HEK293 (cell line): ENCODE measurements around the gene UMAD1.

Source experiments
- CTCF ChIA-PET: fragments of 350-600 bp; formaldehyde crosslinking; extraction: SDS; loops from one replicate; lab custom pipeline; 2021; ENCODE audit warnings: antibody characterized with exemption; lab: Yijun Ruan, JAX
- POLR2A ChIA-PET: fragments of 300-600 bp; formaldehyde crosslinking; extraction: SDS; loops from one replicate; lab custom pipeline; 2020; ENCODE audit warnings: antibody characterized with exemption, inconsistent platforms; lab: Yijun Ruan, JAX
- H3K27ac ChIP-seq: fragments of 200-500 bp; sonication (Bioruptor generic); 2 replicates; pipeline ENCODE4 v1.5.1; 2014; ENCODE audit warnings: low read depth, low read length, control low read depth, inconsistent platforms; ENCODE audit errors: extremely low read depth
- H3K36me3 ChIP-seq, 2 experiments: fragments of 200-500 bp in 1 of 2; sonication (Bioruptor generic) in 1 of 2; 1 replicate in 1 of 2; 2 replicates in 1 of 2; pipeline ENCODE4 v1.5.1; 2014 to 2017; ENCODE audit warnings: inconsistent platforms in 2 of 2, low read length in 2 of 2; ENCODE audit not compliant: control insufficient read depth in 2 of 2, insufficient read depth in 1 of 2
- H3K4me1 ChIP-seq: fragments of 200-500 bp; sonication (Bioruptor generic); 2 replicates; pipeline ENCODE4 v1.5.1; 2014; ENCODE audit warnings: mild to moderate bottlenecking, low read length, inconsistent platforms; ENCODE audit not compliant: control insufficient read depth, insufficient read depth
- H3K4me3 ChIP-seq: 2 replicates; pipeline ENCODE4 v1.5.1; 2011; ENCODE audit warnings: low read depth, mild to moderate bottlenecking, control low read depth, low read length, moderate library complexity
- H3K9me3 ChIP-seq: fragments of 200-500 bp; sonication (Bioruptor generic); 2 replicates; pipeline ENCODE4 v1.5.1; 2014; ENCODE audit warnings: low read depth, low read length, inconsistent platforms; ENCODE audit not compliant: control insufficient read depth, insufficient read depth
- KLF10 ChIP-seq: fragments of 450-650 bp; IDR thresholded peaks from 2 replicates; pipeline ENCODE4 v1.5.1; 2018; ENCODE audit warnings: missing biosample characterization, mild to moderate bottlenecking, missing genetic modification characterization
- REPIN1 ChIP-seq: fragments of 450-650 bp; formaldehyde crosslinking; IDR thresholded peaks from 2 replicates; pipeline ENCODE4 v1.5.1; 2017; ENCODE audit warnings: missing biosample characterization, missing genetic modification characterization, low read depth
- ZBTB1 ChIP-seq: fragments of 450-650 bp; formaldehyde crosslinking; IDR thresholded peaks from 2 replicates; pipeline ENCODE4 v1.5.1; 2016; ENCODE audit warnings: missing biosample characterization, missing genetic modification characterization
- ZFP37 ChIP-seq: fragments of 450-650 bp; formaldehyde crosslinking; IDR thresholded peaks from 2 replicates; pipeline ENCODE4 v1.5.1; 2016; ENCODE audit warnings: missing biosample characterization, missing genetic modification characterization
- ZNF155 ChIP-seq: fragments of 450-650 bp; formaldehyde crosslinking; IDR thresholded peaks from 2 replicates; pipeline ENCODE4 v1.5.1; 2016; ENCODE audit warnings: missing biosample characterization, missing genetic modification characterization
- ZNF169 ChIP-seq: fragments of 450-650 bp; formaldehyde crosslinking; IDR thresholded peaks from 2 replicates; pipeline ENCODE4 v1.5.1; 2016; ENCODE audit warnings: missing biosample characterization, missing genetic modification characterization
- ZNF266 ChIP-seq: fragments of 450-650 bp; formaldehyde crosslinking; IDR thresholded peaks from 2 replicates; pipeline ENCODE4 v1.5.1; 2016; ENCODE audit warnings: missing biosample characterization, missing genetic modification characterization, low read depth
- ZNF473 ChIP-seq: fragments of 450-650 bp; formaldehyde crosslinking; IDR thresholded peaks from 2 replicates; pipeline ENCODE4 v1.5.1; 2017; ENCODE audit warnings: missing biosample characterization, missing genetic modification characterization
- ZNF529 ChIP-seq: fragments of 450-650 bp; formaldehyde crosslinking; IDR thresholded peaks from 2 replicates; pipeline ENCODE4 v1.5.1; 2017; ENCODE audit warnings: missing genetic modification characterization, missing biosample characterization; ENCODE audit not compliant: insufficient replicate concordance
- ZNF548 ChIP-seq: fragments of 450-650 bp; formaldehyde crosslinking; IDR thresholded peaks from 2 replicates; pipeline ENCODE4 v1.5.1; 2016; ENCODE audit warnings: missing biosample characterization, missing genetic modification characterization
- ZNF624 ChIP-seq: fragments of 450-650 bp; formaldehyde crosslinking; IDR thresholded peaks from 2 replicates; pipeline ENCODE4 v1.5.1; 2017; ENCODE audit warnings: missing biosample characterization, missing genetic modification characterization
- ZNF658 ChIP-seq: fragments of 450-650 bp; formaldehyde crosslinking; IDR thresholded peaks from 2 replicates; pipeline ENCODE4; 2016; ENCODE audit warnings: missing biosample characterization, missing genetic modification characterization
- ZNF777 ChIP-seq: fragments of 450-650 bp; formaldehyde crosslinking; IDR thresholded peaks from 2 replicates; pipeline ENCODE4 v1.5.1; 2017; ENCODE audit warnings: missing biosample characterization, missing genetic modification characterization, borderline replicate concordance
- TF ChIP-seq, protein P1 (sequence below): fragments of 450-650 bp; formaldehyde crosslinking; IDR thresholded peaks from 2 replicates; pipeline ENCODE4 v1.5.1; 2016; ENCODE audit warnings: missing biosample characterization, missing genetic modification characterization
- TF ChIP-seq, protein P2 (sequence below): fragments of 450-650 bp; formaldehyde crosslinking; IDR thresholded peaks from 2 replicates; pipeline ENCODE4 v1.5.1; 2016; ENCODE audit warnings: missing biosample characterization, missing genetic modification characterization
- TF ChIP-seq, protein P3 (sequence below): fragments of 450-650 bp; formaldehyde crosslinking; IDR thresholded peaks from 2 replicates; pipeline ENCODE4 v1.5.1; 2016; ENCODE audit warnings: missing biosample characterization, missing genetic modification characterization

The UMAD1 gene

DNA sequence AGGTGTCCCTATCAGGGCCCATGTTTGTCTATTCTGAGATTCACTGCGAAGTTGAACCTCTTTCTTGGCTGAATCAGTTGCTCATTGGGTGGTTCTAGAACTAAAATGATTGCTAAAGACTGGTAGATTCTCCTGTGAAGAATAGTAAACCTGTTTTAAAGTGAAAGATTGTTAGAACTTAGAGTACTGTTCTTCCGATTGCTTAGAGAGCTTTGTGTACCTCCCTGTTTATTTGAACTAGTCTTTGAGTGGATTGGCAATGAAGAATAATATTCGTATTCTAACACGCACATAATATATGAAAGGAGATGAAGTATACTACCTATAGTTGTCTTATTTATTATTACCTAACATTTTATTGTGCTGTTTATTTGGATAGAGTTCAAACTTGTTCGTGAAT lies 202.7 kb downstream of the UMAD1 start (continued):
- TF ChIP-seq, protein P1, sequence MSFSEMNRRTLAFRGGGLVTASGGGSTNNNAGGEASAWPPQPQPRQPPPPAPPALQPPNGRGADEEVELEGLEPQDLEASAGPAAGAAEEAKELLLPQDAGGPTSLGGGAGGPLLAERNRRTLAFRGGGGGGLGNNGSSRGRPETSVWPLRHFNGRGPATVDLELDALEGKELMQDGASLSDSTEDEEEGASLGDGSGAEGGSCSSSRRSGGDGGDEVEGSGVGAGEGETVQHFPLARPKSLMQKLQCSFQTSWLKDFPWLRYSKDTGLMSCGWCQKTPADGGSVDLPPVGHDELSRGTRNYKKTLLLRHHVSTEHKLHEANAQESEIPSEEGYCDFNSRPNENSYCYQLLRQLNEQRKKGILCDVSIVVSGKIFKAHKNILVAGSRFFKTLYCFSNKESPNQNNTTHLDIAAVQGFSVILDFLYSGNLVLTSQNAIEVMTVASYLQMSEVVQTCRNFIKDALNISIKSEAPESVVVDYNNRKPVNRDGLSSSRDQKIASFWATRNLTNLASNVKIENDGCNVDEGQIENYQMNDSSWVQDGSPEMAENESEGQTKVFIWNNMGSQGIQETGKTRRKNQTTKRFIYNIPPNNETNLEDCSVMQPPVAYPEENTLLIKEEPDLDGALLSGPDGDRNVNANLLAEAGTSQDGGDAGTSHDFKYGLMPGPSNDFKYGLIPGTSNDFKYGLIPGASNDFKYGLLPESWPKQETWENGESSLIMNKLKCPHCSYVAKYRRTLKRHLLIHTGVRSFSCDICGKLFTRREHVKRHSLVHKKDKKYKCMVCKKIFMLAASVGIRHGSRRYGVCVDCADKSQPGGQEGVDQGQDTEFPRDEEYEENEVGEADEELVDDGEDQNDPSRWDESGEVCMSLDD (tag by site-specific recombination), result no peak
- TF ChIP-seq ZNF548 (tag by site-specific recombination) (no peak), ZBTB1 (tag by site-specific recombination) (no peak), ZNF624 (tag by site-specific recombination) (no peak), ZNF169 (tag by site-specific recombination) (no peak), ZFP37 (no peak)
- TF ChIP-seq, all 188 proteins: peak for 0

DNA sequence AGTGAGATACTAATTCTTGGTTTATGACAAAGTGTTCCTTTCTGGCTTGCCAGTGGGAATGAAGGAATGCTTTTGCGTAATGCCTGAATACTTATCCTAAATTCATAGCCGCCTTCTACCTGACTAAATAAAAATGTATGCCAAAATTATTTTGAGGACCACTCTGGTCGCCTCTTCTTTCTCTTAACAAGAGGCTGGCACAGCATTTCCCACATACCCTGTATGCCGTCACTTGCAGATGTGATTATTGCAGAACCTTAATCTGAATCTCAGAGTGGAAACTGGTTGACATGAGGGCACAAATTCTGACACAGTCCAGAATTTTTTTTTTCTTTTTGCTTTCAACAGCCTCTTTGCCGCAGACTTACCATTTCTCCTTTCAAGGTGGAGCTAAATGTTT lies 203.4 kb downstream of the UMAD1 start:
- Histone ChIP-seq H3K36me3 (no peaks in the 10 kb centered on the region), H3K4me1 (no peaks in the 10 kb centered on the region), H3K4me3 (no peak overlapping the region), H3K27ac (no peak overlapping the region), H3K9me3 (no peaks in the 10 kb centered on the region)
- CTCF ChIA-PET, result no interaction called here
- TF ChIP-seq, protein P2, sequence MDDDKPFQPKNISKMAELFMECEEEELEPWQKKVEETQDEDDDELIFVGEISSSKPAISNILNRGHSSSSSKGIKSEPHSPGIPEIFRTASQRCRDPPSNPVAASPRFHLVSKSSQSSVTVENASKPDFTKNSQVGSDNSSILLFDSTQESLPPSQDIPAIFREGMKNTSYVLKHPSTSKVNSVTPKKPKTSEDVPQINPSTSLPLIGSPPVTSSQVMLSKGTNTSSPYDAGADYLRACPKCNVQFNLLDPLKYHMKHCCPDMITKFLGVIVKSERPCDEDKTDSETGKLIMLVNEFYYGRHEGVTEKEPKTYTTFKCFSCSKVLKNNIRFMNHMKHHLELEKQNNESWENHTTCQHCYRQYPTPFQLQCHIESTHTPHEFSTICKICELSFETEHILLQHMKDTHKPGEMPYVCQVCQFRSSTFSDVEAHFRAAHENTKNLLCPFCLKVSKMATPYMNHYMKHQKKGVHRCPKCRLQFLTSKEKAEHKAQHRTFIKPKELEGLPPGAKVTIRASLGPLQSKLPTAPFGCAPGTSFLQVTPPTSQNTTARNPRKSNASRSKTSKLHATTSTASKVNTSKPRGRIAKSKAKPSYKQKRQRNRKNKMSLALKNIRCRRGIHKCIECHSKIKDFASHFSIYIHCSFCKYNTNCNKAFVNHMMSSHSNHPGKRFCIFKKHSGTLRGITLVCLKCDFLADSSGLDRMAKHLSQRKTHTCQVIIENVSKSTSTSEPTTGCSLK (tag by site-specific recombination), result no peak
- no peak for TF ChIP-seq ZNF529 (tag by site-specific recombination)
- POLR2A ChIA-PET, result no interaction called here

DNA sequence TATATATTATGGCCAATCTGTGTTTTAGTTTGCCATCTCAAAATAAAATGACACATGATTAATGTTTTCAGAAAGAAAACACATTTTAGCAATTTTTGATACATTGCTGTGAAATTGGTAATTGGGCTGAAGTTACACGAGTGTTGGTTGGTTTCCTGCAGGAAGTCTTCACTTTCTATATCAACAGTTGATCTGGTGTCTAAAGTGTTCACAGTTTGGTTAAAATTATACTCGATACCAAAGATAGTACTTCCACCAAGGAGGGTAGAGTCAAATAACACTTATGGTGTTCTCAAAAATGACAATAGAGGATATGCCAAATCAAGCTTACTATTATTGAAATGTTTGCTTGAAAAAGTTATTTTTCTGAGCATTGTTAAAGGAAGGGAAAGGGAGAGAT lies 207.7 kb downstream of the UMAD1 start:
- ChIA-PET POLR2A (no interaction called here), CTCF (interaction anchor here (0.6 kb wide), 1 partner anchor 44 kb away, joined by 6 read pairs; no protein-coding TSS in a partner anchor)
- no peaks in the 10 kb centered on the region for H3K9me3 ChIP-seq
- H3K4me3 ChIP-seq, result no peak overlapping the region
- no peaks in the 10 kb centered on the region for H3K4me1 ChIP-seq
- TF ChIP-seq REPIN1 (tag by site-specific recombination) (no peak), ZNF777 (no peak), ZNF266 (no peak), ZFP37 (no peak), KLF10 (tag by site-specific recombination) (no peak), ZNF169 (tag by site-specific recombination) (no peak), ZNF155 (tag by site-specific recombination) (no peak), ZNF473 (tag by site-specific recombination) (no peak), ZNF658 (no peak)
- TF ChIP-seq, protein P3, sequence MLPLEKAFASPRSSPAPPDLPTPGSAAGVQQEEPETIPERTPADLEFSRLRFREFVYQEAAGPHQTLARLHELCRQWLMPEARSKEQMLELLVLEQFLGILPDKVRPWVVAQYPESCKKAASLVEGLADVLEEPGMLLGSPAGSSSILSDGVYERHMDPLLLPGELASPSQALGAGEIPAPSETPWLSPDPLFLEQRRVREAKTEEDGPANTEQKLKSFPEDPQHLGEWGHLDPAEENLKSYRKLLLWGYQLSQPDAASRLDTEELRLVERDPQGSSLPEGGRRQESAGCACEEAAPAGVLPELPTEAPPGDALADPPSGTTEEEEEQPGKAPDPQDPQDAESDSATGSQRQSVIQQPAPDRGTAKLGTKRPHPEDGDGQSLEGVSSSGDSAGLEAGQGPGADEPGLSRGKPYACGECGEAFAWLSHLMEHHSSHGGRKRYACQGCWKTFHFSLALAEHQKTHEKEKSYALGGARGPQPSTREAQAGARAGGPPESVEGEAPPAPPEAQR (tag by site-specific recombination), result no peak
- no peak overlapping the region for H3K27ac ChIP-seq
- H3K36me3 ChIP-seq, result no peaks in the 10 kb centered on the region
